ENCODE measurements around the gene DCLK2. TPM values are rescaled to one million over a fixed set of nuclear protein-coding genes. Genes with fewer than 3 reads are reported as not detected.

Gene DCLK2
- total and polyA plus RNA-seq, 2 of the 8 experiments (the other 6 are each of a cell fraction or from before 2014, with no cell fraction given): 0.32 to 0.37 TPM

GRCh38 chr4:150306719-150307118 is 228.5 kb downstream of the DCLK2 start:
- H3K23me2 ChIP-seq (ENCODE audit: low read depth, low read length): no peaks in the 10 kb centered on the region
- ChIA-PET CTCF (ENCODE audit: partially characterized antibody) (interaction anchor here (2.3 kb wide), 1 partner anchor 12 kb away, joined by 6 read pairs; no protein-coding TSS in a partner anchor), POLR2A (ENCODE audit: partially characterized antibody) (no interaction called here)
- no peaks in the 10 kb centered on the region for H3K79me2 ChIP-seq (ENCODE audit: control insufficient read depth in 1 of 2, insufficient read depth in 2 of 2, low read length in 2 of 2)
- DNase-seq (ENCODE audit: low read depth in 1 of 2, low spot score in 2 of 2) (no peak), FAIRE-seq (no peak)
- H3K9ac ChIP-seq (replicated peaks in 1 of 4; ENCODE audit: extremely low read depth in 1 of 4, low read depth in 3 of 4, low read length in 3 of 4): no peak overlapping the region
- no peak overlapping the region for H3K4me2 ChIP-seq (ENCODE audit: insufficient read depth in 1 of 2, low read depth in 2 of 2, low read length in 2 of 2)
- H2BK15ac ChIP-seq (ENCODE audit: low read length): no peak overlapping the region
- no peak overlapping the region for H3K18ac ChIP-seq (ENCODE audit: extremely low read depth, low read length)
- no peak overlapping the region for H4K91ac ChIP-seq (replicated peaks; ENCODE audit: insufficient read length, low read length)
- no peak overlapping the region for H2BK20ac ChIP-seq (ENCODE audit: low read length)
- TF ChIP-seq CEBPB (IDR thresholded peaks at IDR 0.05; ENCODE audit: low read depth, low read length) (no peak), RXRA (IDR thresholded peaks at IDR 0.05; ENCODE audit: insufficient read depth, low read depth, low read length) (no peak), KDM5A (IDR thresholded peaks at IDR 0.05; ENCODE audit: low read length) (no peak), FOSL1 (IDR thresholded peaks at IDR 0.05; ENCODE audit: insufficient read depth, low read depth, low read length) (no peak), POLR2AphosphoS5 (IDR thresholded peaks at IDR 0.05; ENCODE audit: low read depth, low read length) (no peak), ASH2L (IDR thresholded peaks at IDR 0.05; ENCODE audit: low read length) (no peak), TAF7 (optimal IDR thresholded peaks at IDR 0.05; ENCODE audit: borderline replicate concordance, low read depth, low read length) (no peak), NRF1 (IDR thresholded peaks at IDR 0.05; ENCODE audit: low read depth, low read length) (no peak)
- H4K5ac ChIP-seq (ENCODE audit: insufficient read length, low read depth, low read length): no peak overlapping the region
- no peak overlapping the region for H3K4me3 ChIP-seq (ENCODE audit: extremely low read depth in 1 of 4, insufficient read depth in 2 of 4, low read depth in 3 of 4, low read length in 4 of 4)
- no peak overlapping the region for H3K56ac ChIP-seq (replicated peaks; ENCODE audit: insufficient read length, low read depth, low read length)
- no peak overlapping the region for H2AK5ac ChIP-seq (ENCODE audit: low read depth, low read length)
- no peak overlapping the region for H4K8ac ChIP-seq (ENCODE audit: extremely low read depth, insufficient read depth, low read length)
- 83% methylated on average over 1 of the region's 1 CpG; no CpG with 5 or more reads in 1 of the 2 experiments for WGBS, 2 experiments (ENCODE audit: extremely low coverage in 1 of 2, insufficient coverage in 1 of 2, insufficient read length in 1 of 2, insufficient replicate concordance in 2 of 2, low coverage in 1 of 2, low lambda C conversion rate in 2 of 2, missing lambda C conversion rate in 1 of 2)
- H2BK12ac ChIP-seq (ENCODE audit: low read depth, low read length): no peak overlapping the region
- H3K9me3 ChIP-seq (ENCODE audit: insufficient read depth in 2 of 2, low read depth in 1 of 2, low read length in 1 of 2): no peaks in the 10 kb centered on the region
- H2BK120ac ChIP-seq (replicated peaks; ENCODE audit: low read depth, low read length): no peak overlapping the region
- no peaks in the 10 kb centered on the region for H4K20me1 ChIP-seq (replicated peaks in 1 of 2; ENCODE audit: control insufficient read depth in 1 of 2, insufficient read depth in 2 of 2, low read length in 2 of 2)
- H3K36me3 ChIP-seq (ENCODE audit: control insufficient read depth in 2 of 4, insufficient read depth in 4 of 4, low read length in 3 of 4): no peaks in the 10 kb centered on the region
- no peak overlapping the region for H3K23ac ChIP-seq (ENCODE audit: insufficient read length)
- H2BK5ac ChIP-seq (ENCODE audit: low read depth, low read length): no peak overlapping the region
- H3K14ac ChIP-seq (ENCODE audit: insufficient read length): no peak overlapping the region
- H2AFZ ChIP-seq (ENCODE audit: low read length): no peak overlapping the region
- H3K27me3 ChIP-seq (replicated peaks in 1 of 4; ENCODE audit: control insufficient read depth in 3 of 4, extremely low read depth in 1 of 4, insufficient read depth in 3 of 4, low read length in 3 of 4): no peaks in the 10 kb centered on the region
- H3K4ac ChIP-seq (replicated peaks; ENCODE audit: insufficient read length, low read depth, low read length): no peak overlapping the region
- no peaks in the 10 kb centered on the region for H3K79me1 ChIP-seq (ENCODE audit: low read depth, low read length)
- no peaks in the 10 kb centered on the region for H3K4me1 ChIP-seq (replicated peaks in 1 of 4; ENCODE audit: control insufficient read depth in 3 of 4, insufficient read depth in 4 of 4, low read length in 3 of 4)
- no peak overlapping the region for H3K27ac ChIP-seq (ENCODE audit: low read depth, low read length)
